Astrocyte (in vitro differentiated cells and primary cell): Measurements from ENCODE around the gene AGTRAP. TPM values are rescaled to one million over a fixed set of nuclear protein-coding genes. Genes with fewer than 3 reads are reported as not detected.

Source experiments
- DNase-seq: peaks from one replicate; pipeline ENCODE4 v3.0.0-alpha.2; 2010; ENCODE audit warnings: low read depth
- FAIRE-seq: peaks from 2 replicates; lab custom pipeline; 2011; peaks lifted over from hg19 to GRCh38; lab: Jason Lieb, UNC
- H2AFZ ChIP-seq: 2 replicates; pipeline ENCODE4 v1.6.0; 2012; ENCODE audit warnings: low read depth, low read length, inconsistent platforms
- H3K27ac ChIP-seq: 2 replicates; pipeline ENCODE4 v1.5.1; 2011; ENCODE audit warnings: low read depth, low read length, inconsistent platforms
- H3K27me3 ChIP-seq: 2 replicates; pipeline ENCODE4 v1.6.0; 2011; ENCODE audit warnings: low read length, inconsistent platforms; ENCODE audit not compliant: insufficient read depth
- H3K36me3 ChIP-seq: 2 replicates; pipeline ENCODE4 v1.5.1; 2011; ENCODE audit warnings: low read length, inconsistent platforms; ENCODE audit not compliant: insufficient read depth
- H3K4me1 ChIP-seq: 2 replicates; pipeline ENCODE4 v1.5.1; 2011; ENCODE audit warnings: low read length, inconsistent platforms; ENCODE audit not compliant: insufficient read depth
- H3K4me2 ChIP-seq: 2 replicates; pipeline ENCODE4 v1.6.0; 2012; ENCODE audit warnings: low read length, inconsistent platforms
- H3K4me3 ChIP-seq: 2 replicates; pipeline ENCODE4 v1.5.1; 2011; ENCODE audit warnings: low read depth, mild to moderate bottlenecking, low read length, inconsistent platforms; ENCODE audit not compliant: insufficient read depth
- H3K79me2 ChIP-seq: 2 replicates; pipeline ENCODE4 v1.6.0; 2012; ENCODE audit warnings: mild to moderate bottlenecking, low read length, inconsistent platforms; ENCODE audit not compliant: insufficient read depth
- H3K9ac ChIP-seq: 2 replicates; pipeline ENCODE4 v1.6.0; 2012; ENCODE audit warnings: mild to moderate bottlenecking, low read length, inconsistent platforms
- H3K9me3 ChIP-seq: 2 replicates; pipeline ENCODE4 v1.5.1; 2012; ENCODE audit warnings: low read depth, mild to moderate bottlenecking, low read length, inconsistent platforms; ENCODE audit not compliant: insufficient read depth
- H4K20me1 ChIP-seq: 2 replicates; pipeline ENCODE4 v1.6.0; 2012; ENCODE audit warnings: low read length, inconsistent platforms; ENCODE audit not compliant: insufficient read depth
- H3K27ac Mint-ChIP-seq: one replicate; pipeline ENCODE4 v1.8.0; 2021; ENCODE audit warnings: mild to moderate bottlenecking, mixed read lengths; ENCODE audit not compliant: unreplicated experiment
- H3K27me3 Mint-ChIP-seq: one replicate; pipeline ENCODE4 v1.8.0; 2021; ENCODE audit warnings: low read depth, mixed read lengths; ENCODE audit not compliant: unreplicated experiment
- H3K36me3 Mint-ChIP-seq: one replicate; pipeline ENCODE4 v1.8.0; 2021; ENCODE audit warnings: low read depth, mixed read lengths; ENCODE audit not compliant: unreplicated experiment
- H3K4me1 Mint-ChIP-seq: one replicate; pipeline ENCODE4 v1.8.0; 2021; ENCODE audit warnings: low read depth, mixed read lengths; ENCODE audit not compliant: unreplicated experiment
- H3K4me3 Mint-ChIP-seq: one replicate; pipeline ENCODE4 v1.8.0; 2021; ENCODE audit warnings: mild to moderate bottlenecking, moderate library complexity, mixed read lengths; ENCODE audit not compliant: unreplicated experiment
- H3K9me3 Mint-ChIP-seq: one replicate; pipeline ENCODE4 v1.8.0; 2021; ENCODE audit warnings: mild to moderate bottlenecking, mixed read lengths; ENCODE audit not compliant: unreplicated experiment
- CTCF ChIP-seq: IDR thresholded peaks from 2 replicates; pipeline ENCODE4 v1.5.1; 2011; ENCODE audit warnings: low read depth, mild to moderate bottlenecking, inconsistent platforms, low read length, moderate library complexity; ENCODE audit not compliant: insufficient read depth
- EZH2 ChIP-seq: IDR thresholded peaks from 2 replicates; pipeline ENCODE4 v1.6.1; 2012; ENCODE audit warnings: mild to moderate bottlenecking, low read length, inconsistent platforms; ENCODE audit not compliant: insufficient read depth
- total RNA-seq: library from RNA; stranded (reverse); gene quantifications from 2 replicates; pipeline ENCODE4 v1.2.1, GENCODE V29; 2021

Gene AGTRAP
- total RNA-seq, 1 donor from 2014 or later = 38.7 TPM

GRCh38 chr1:11780380-11781147 is 44.6 kb downstream of the AGTRAP start:
- H3K4me1 ChIP-seq = peaks cover 8% of the 10 kb centered on the region
- H3K4me2 ChIP-seq = no peak overlapping the region
- H3K79me2 ChIP-seq = no peaks in the 10 kb centered on the region
- Mint-ChIP-seq H3K27me3 (peaks cover 14% of the 10 kb centered on the region), H3K36me3 (no peaks in the 10 kb centered on the region), H3K27ac (no peak overlapping the region), H3K4me1 (no peaks in the 10 kb centered on the region), H3K9me3 (no peaks in the 10 kb centered on the region), H3K4me3 (no peak overlapping the region)
- FAIRE-seq (no peak), DNase-seq (no peak)
- H3K27ac ChIP-seq = no peak overlapping the region
- H3K4me3 ChIP-seq = no peak overlapping the region
- H4K20me1 ChIP-seq = no peaks in the 10 kb centered on the region
- TF ChIP-seq EZH2 = no peak
- no peak for TF ChIP-seq CTCF
- H3K9ac ChIP-seq = no peak overlapping the region
- no peaks in the 10 kb centered on the region for H3K36me3 ChIP-seq
- H2AFZ ChIP-seq = no peak overlapping the region
- H3K27me3 ChIP-seq = no peaks in the 10 kb centered on the region
- no peaks in the 10 kb centered on the region for H3K9me3 ChIP-seq

- Histone ChIP-seq H3K27ac (no peak overlapping the region), H3K4me1 (peaks cover 8% of the 10 kb centered on the region), H3K9ac (no peak overlapping the region), H3K4me3 (no peak overlapping the region), H3K36me3 (no peaks in the 10 kb centered on the region), H4K20me1 (no peaks in the 10 kb centered on the region), H2AFZ (no peak overlapping the region), H3K27me3 (no peaks in the 10 kb centered on the region), H3K4me2 (no peak overlapping the region), H3K9me3 (no peaks in the 10 kb centered on the region), H3K79me2 (no peaks in the 10 kb centered on the region)
- Mint-ChIP-seq H3K4me3 (no peak overlapping the region), H3K27ac (no peak overlapping the region), H3K9me3 (no peaks in the 10 kb centered on the region), H3K27me3 (peaks cover 12% of the 10 kb centered on the region), H3K36me3 (no peaks in the 10 kb centered on the region), H3K4me1 (no peaks in the 10 kb centered on the region)
- FAIRE-seq = no peak
- DNase-seq = no peak
- TF ChIP-seq CTCF (no peak), EZH2 (no peak)
Observed at GRCh38 chr1:11781297-11781696, 45.4 kb downstream of the AGTRAP start.

GRCh38 chr1:11782127-11782708 is 46.3 kb downstream of the AGTRAP start:
- H4K20me1 ChIP-seq = no peaks in the 10 kb centered on the region
- TF ChIP-seq CTCF (no peak), EZH2 (no peak)
- no peak overlapping the region for H3K4me2 ChIP-seq
- FAIRE-seq (no peak), DNase-seq (no peak)
- no peaks in the 10 kb centered on the region for H3K9me3 Mint-ChIP-seq
- no peak overlapping the region for H2AFZ ChIP-seq
- H3K27me3 Mint-ChIP-seq = peaks cover 10% of the 10 kb centered on the region
- no peak overlapping the region for H3K27ac ChIP-seq
- peaks cover 11% of the 10 kb centered on the region for H3K4me1 ChIP-seq
- no peak overlapping the region for H3K27ac Mint-ChIP-seq
- no peaks in the 10 kb centered on the region for H3K9me3 ChIP-seq
- H3K27me3 ChIP-seq = no peaks in the 10 kb centered on the region
- H3K4me1 Mint-ChIP-seq = peaks cover 4% of the 10 kb centered on the region
- no peaks in the 10 kb centered on the region for H3K36me3 ChIP-seq
- H3K4me3 ChIP-seq = no peak overlapping the region
- H3K9ac ChIP-seq = no peak overlapping the region
- no peaks in the 10 kb centered on the region for H3K79me2 ChIP-seq
- no peak overlapping the region for H3K4me3 Mint-ChIP-seq
- H3K36me3 Mint-ChIP-seq = no peaks in the 10 kb centered on the region
